IPS-20b (cell line): ENCODE data around the gene HRK.
"Not testable (repeated sequence)": the region's sequence is repeated elsewhere in the genome, so short reads cannot be mapped to it uniquely, and the experiment has no call there.

Experiments
- H3K27ac ChIP-seq: one replicate; pipeline ENCODE4 v1.5.1; 2013; ENCODE audit warnings: low read length
- H3K27me3 ChIP-seq: 2 replicates; pipeline ENCODE4 v1.6.1; 2013; ENCODE audit warnings: mild to moderate bottlenecking, low read length, inconsistent platforms; ENCODE audit not compliant: insufficient read depth
- H3K36me3 ChIP-seq: 2 replicates; pipeline ENCODE4 v1.6.1; 2013; ENCODE audit warnings: low read depth, mild to moderate bottlenecking, inconsistent platforms, low read length, moderate library complexity; ENCODE audit not compliant: insufficient read depth
- H3K4me1 ChIP-seq: 2 replicates; pipeline ENCODE4 v1.6.1; 2013; ENCODE audit warnings: mild to moderate bottlenecking, control low read depth, inconsistent platforms, low read length, moderate library complexity; ENCODE audit not compliant: insufficient read depth
- H3K4me3 ChIP-seq: 2 replicates; pipeline ENCODE4 v1.5.1; 2013; ENCODE audit warnings: mild to moderate bottlenecking, low read length, inconsistent platforms
- H3K9ac ChIP-seq: 2 replicates; pipeline ENCODE4 v1.6.1; 2013; ENCODE audit warnings: low read depth, mild to moderate bottlenecking, inconsistent platforms, low read length, moderate library complexity
- H3K9me3 ChIP-seq: 2 replicates; pipeline ENCODE4 v1.6.1; 2013; ENCODE audit warnings: mild to moderate bottlenecking, low read depth, low read length, inconsistent platforms; ENCODE audit not compliant: insufficient read depth

The HRK gene

GRCh38 chr12:116837097-116837496, 44.1 kb downstream of the HRK start:
- H3K9ac ChIP-seq, result no peak overlapping the region
- H3K4me3 ChIP-seq, result no peak overlapping the region
- no peak overlapping the region for H3K27ac ChIP-seq

GRCh38 chr12:116835484-116835883, 45.8 kb downstream of the HRK start:
- Histone ChIP-seq H3K36me3 (peaks cover 14% of the 10 kb centered on the region), H3K27me3 (no peaks in the 10 kb centered on the region), H3K9ac (no peak overlapping the region), H3K4me1 (peaks cover 8% of the 10 kb centered on the region), H3K27ac (no peak overlapping the region), H3K4me3 (no peak overlapping the region), H3K9me3 (no peaks in the 10 kb centered on the region)

More at GRCh38 chr12:116837097-116837496, 44.1 kb downstream of the HRK start:
- H3K9me3 ChIP-seq, result no peaks in the 10 kb centered on the region
- H3K36me3 ChIP-seq, result peaks cover 14% of the 10 kb centered on the region
- no peaks in the 10 kb centered on the region for H3K27me3 ChIP-seq
- peaks cover 8% of the 10 kb centered on the region for H3K4me1 ChIP-seq

GRCh38 chr12:116833474-116833873, 47.8 kb downstream of the HRK start:
- H3K27ac ChIP-seq, result no peak overlapping the region
- no peak overlapping the region for H3K9ac ChIP-seq
- peaks cover 14% of the 10 kb centered on the region for H3K36me3 ChIP-seq
- no peaks in the 10 kb centered on the region for H3K27me3 ChIP-seq
- peaks cover 8% of the 10 kb centered on the region for H3K4me1 ChIP-seq
- no peak overlapping the region for H3K4me3 ChIP-seq
- H3K9me3 ChIP-seq, result no peaks in the 10 kb centered on the region

DNA sequence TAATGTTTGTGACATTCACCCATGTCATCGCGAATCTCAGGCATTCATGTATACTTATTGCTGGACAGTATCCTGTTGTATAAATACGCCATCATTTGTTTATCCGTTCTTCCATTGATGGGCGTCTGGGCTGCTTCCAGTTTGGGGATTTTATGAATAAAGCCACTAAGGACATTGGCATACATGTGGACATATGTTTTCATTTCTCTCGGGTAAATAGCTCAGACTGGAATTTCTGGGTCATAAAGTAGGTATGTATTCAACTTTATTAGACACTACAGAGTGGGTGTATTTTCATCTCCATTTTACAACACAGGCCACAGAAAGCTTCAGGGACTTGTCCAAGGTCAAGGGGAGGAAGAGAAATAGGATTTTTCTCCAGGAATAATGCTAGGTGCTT, 48.9 kb downstream of the HRK start:
- Histone ChIP-seq H3K4me3 (no peak overlapping the region), H3K36me3 (peaks cover 14% of the 10 kb centered on the region), H3K4me1 (peaks cover 5% of the 10 kb centered on the region), H3K9ac (no peak overlapping the region), H3K9me3 (no peaks in the 10 kb centered on the region), H3K27me3 (no peaks in the 10 kb centered on the region), H3K27ac (no peak overlapping the region)

GRCh38 chr12:116827432-116827831, 53.8 kb downstream of the HRK start:
- no peaks in the 10 kb centered on the region for H3K9me3 ChIP-seq
- no peak overlapping the region for H3K4me3 ChIP-seq
- no peak overlapping the region for H3K9ac ChIP-seq
- H3K27me3 ChIP-seq, result no peaks in the 10 kb centered on the region
- H3K36me3 ChIP-seq, result no peaks in the 10 kb centered on the region
- H3K27ac ChIP-seq, result no peak overlapping the region
- H3K4me1 ChIP-seq, result no peaks in the 10 kb centered on the region

- no peaks in the 10 kb centered on the region for H3K9me3 ChIP-seq
- H3K36me3 ChIP-seq, result no peaks in the 10 kb centered on the region
- H3K27ac ChIP-seq, result no peak overlapping the region
- H3K4me1 ChIP-seq, result peaks cover 3% of the 10 kb centered on the region; the same call in 1 of the 2 replicates
- H3K27me3 ChIP-seq, result no peaks in the 10 kb centered on the region
- no peak overlapping the region for H3K4me3 ChIP-seq
- no peak overlapping the region for H3K9ac ChIP-seq
Measured at GRCh38 chr12:116821291-116821690, 60.0 kb downstream of the HRK start.

GRCh38 chr12:116820064-116820656, 61.1 kb downstream of the HRK start:
- no peaks in the 10 kb centered on the region for H3K9me3 ChIP-seq
- no peaks in the 10 kb centered on the region for H3K27me3 ChIP-seq
- H3K9ac ChIP-seq, result no peak overlapping the region
- H3K4me1 ChIP-seq, result peaks cover 3% of the 10 kb centered on the region; the same call in 1 of the 2 replicates
- no peaks in the 10 kb centered on the region for H3K36me3 ChIP-seq
- peak overlapping the region; percentile 98; the same call in 1 of the 2 replicates for H3K4me3 ChIP-seq
- no peak overlapping the region for H3K27ac ChIP-seq

GRCh38 chr12:116818948-116819832, 62.1 kb downstream of the HRK start:
- Histone ChIP-seq H3K36me3 (no peaks in the 10 kb centered on the region), H3K27ac (peak overlapping the region; percentile 98), H3K4me3 (peak overlapping the region; percentile 98), H3K27me3 (no peaks in the 10 kb centered on the region), H3K9ac (peak overlapping the region; percentile 99), H3K9me3 (no peaks in the 10 kb centered on the region), H3K4me1 (peaks cover 3% of the 10 kb centered on the region; the same call in 1 of the 2 replicates)

GRCh38 chr12:116818341-116818856, 62.8 kb downstream of the HRK start:
- Histone ChIP-seq H3K36me3 (no peaks in the 10 kb centered on the region), H3K27ac (no peak overlapping the region), H3K9ac (peak overlapping the region; percentile 99), H3K4me3 (peak overlapping the region; percentile 98), H3K9me3 (no peaks in the 10 kb centered on the region), H3K27me3 (no peaks in the 10 kb centered on the region), H3K4me1 (peaks cover 3% of the 10 kb centered on the region; the same call in 1 of the 2 replicates)

- not testable (repeated sequence) for H3K4me3 ChIP-seq, H3K9ac ChIP-seq, H3K9me3 ChIP-seq, H3K27ac ChIP-seq, H3K36me3 ChIP-seq, H3K27me3 ChIP-seq, H3K4me1 ChIP-seq
Measured at GRCh38 chr12:116814766-116815165, 66.5 kb downstream of the HRK start.

GRCh38 chr12:116813271-116814041, 67.8 kb downstream of the HRK start:
- no peaks in the 10 kb centered on the region for H3K9me3 ChIP-seq
- H3K27ac ChIP-seq, result no peak overlapping the region
- no peaks in the 10 kb centered on the region for H3K36me3 ChIP-seq
- no peaks in the 10 kb centered on the region for H3K27me3 ChIP-seq
- H3K4me3 ChIP-seq, result no peak overlapping the region
- no peaks in the 10 kb centered on the region for H3K4me1 ChIP-seq
- no peak overlapping the region for H3K9ac ChIP-seq
